HG03457 (cell line): ENCODE measurements around the gene ZFP28.

Source experiments
- ATAC-seq: cut with Tn5 transposase; IDR thresholded peaks from one replicate; pipeline ENCODE4 v1.9.1; 2021; ENCODE audit warnings: moderate number of reproducible peaks; ENCODE audit not compliant: unreplicated experiment

The ZFP28 gene

DNA sequence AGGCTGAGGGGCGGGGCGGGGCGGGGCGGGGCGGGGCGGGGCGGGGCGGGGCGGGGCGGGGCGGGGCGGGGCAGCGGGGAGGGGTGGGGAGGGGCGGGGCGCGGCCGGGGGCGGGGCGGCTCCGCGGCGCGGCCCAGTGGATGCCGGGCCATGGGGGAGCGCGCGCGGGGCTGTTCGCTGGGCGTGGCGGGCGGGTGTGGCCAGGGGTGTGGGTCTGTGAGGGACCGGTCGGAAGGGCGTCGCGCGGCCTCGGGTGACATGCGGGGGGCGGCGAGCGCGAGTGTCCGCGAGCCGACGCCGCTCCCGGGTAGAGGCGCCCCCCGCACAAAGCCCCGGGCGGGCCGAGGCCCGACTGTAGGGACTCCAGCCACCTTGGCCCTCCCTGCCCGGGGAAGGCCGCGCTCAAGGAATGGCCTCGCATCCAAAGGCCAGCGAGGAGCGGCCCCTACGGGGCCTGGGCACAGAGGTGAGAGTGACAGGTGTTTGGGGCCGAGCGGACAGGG lies at the start of gene ZFP28:
Gene ZFP28 (plus strand): TSS at position 188 of the 503 bp plus-strand sequence. CDS start 71 bp downstream, at position 259.
- no peak for ATAC-seq

DNA sequence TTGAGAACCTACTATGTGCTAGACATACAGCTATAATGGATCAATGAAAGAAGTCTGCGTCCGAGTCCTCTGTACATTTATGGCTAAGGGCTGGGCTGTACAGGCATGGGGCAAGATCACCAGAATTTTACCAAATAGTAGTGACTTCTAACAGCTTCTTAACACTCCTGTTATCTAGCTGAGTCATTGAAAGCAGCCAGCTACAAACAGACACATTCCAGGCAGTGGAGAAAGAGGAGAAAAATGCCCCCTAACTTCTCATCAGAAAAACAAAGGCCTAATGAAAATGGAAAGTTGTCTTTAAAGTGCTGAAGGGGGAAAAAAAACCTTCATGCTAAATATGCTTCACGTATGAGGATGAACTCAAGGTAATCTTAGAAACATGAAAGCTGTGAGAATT lies 47.3 kb upstream of the ZFP28 start:
- ATAC-seq = no peak

DNA sequence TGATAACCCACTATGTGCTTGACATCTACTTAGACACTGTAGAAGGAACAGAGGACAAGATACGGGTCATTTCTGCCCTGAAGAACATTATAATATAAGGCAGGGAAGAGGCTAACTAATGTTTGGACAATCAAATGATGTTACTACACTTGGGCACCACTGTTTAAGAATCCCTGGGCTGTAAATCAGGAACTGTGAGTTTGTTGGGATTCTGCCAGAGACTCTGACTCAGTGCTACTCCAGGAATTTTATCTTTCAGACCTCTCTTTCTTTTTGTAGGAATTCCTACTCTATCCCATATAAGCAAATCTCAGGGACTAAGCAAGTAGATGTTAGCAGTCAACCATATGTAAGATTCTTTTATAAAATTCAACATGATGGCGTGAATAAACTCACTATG lies 34.2 kb upstream of the ZFP28 start:
- ATAC-seq = no peak

DNA sequence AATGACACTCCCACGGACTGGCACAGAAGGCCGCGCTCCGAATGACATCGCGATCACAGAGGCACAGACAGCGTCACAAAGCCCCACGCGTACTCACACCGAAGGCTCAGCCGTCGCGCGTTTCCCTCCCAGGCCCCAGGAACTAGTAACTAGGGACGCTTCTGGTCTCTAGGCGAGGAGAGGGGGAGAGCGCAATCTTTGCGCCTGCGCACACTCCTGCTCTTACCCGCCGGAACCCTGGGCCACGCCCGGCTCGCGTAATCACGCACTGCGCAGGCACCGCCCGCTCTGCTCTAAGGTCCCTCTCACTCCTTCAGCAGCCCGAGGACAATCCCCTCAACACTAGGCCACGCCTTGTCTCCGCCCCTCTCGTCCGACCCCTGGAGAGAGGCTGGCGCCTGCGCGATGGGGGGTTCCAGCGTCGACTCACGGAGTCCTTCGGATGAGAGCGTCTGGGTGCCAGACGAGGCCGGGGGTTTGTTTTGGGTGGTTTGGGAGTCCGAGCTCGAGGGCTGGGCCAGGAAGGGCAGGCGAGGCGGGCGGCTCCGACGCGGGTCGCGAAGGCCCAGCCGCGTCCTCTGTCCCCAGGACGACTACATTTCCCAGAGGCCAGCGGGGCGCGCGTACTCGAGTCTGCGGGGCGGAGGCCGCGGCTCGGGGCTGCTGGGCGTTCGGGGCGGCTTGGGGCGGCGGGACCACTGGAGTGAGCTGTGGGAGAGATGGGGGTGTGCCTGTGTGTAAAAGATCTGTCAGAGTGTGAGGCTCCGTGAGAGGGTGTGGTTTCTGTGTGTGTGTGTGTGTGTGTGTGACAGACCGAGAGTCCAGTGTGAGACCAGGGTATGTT lies 31.1 kb upstream of the ZFP28 start, which contains the start of gene ZNF471:
Gene ZNF471 (plus strand): TSS at position 410 of the 844 bp plus-strand sequence. CDS start 3,717 bp downstream, outside the sequence.
- no peak for ATAC-seq

DNA sequence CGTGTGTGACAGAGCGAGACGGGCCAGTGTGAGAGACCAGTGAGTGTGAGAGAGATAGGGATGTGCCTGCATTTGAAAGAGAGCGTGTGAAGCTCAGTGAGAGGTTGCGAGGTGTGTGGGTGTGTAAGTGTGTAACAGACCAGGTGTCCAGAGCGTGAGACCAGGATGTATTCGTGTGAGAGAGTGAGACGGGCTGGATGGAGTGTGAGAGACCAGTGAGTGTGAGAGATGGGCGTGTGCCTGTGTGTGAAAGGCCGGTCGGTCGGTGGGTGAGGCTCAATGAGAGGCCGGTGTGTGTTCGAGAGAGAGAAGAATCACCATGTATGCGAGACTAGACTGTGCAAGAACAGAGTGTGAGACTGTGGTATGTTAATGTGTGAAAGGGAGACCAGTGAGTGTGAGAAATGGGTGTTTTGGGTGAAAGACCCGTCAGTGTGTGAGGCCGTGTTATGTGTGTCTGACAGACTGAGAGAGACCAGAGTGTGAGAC lies 30.4 kb upstream of the ZFP28 start:
- no peak for ATAC-seq

DNA sequence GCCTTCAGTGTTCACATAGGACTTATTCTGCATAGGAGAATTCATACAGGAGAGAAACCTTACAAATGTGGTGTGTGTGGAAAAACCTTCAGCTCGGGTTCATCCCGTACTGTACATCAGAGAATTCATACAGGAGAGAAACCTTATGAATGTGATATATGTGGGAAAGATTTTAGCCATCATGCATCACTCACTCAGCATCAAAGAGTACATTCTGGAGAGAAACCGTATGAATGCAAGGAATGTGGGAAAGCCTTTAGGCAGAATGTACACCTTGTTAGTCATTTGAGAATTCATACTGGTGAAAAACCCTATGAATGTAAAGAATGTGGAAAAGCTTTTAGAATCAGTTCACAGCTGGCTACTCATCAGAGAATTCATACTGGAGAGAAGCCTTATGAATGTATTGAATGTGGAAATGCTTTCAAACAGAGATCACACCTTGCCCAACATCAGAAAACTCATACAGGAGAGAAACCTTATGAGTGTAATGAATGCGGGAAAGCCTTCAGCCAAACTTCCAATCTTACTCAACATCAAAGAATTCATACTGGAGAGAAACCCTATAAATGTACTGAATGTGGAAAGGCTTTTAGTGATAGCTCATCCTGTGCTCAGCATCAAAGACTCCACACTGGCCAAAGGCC lies 13.4 kb upstream of the ZFP28 start:
- ATAC-seq = no peak

DNA sequence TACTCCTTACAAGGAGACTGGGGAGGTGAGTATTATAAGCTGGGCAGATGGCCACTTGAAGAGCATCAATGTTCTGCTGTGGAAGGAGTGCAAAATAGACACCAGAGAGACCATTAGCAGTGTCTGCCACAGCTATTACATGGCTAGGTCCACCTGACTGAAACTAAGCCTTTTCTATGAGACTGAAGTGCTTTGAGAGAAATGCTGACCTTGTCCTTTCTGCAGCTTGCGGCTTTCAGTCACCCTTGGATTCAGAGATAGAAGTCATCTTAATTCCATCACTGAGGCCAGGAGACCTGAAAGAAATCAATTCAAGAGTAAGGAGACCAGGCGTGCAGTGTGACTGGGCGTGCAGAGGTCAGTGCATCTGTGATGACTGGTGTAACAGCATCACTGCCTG lies 1.3 kb upstream of the ZFP28 start:
- ATAC-seq = no peak

DNA sequence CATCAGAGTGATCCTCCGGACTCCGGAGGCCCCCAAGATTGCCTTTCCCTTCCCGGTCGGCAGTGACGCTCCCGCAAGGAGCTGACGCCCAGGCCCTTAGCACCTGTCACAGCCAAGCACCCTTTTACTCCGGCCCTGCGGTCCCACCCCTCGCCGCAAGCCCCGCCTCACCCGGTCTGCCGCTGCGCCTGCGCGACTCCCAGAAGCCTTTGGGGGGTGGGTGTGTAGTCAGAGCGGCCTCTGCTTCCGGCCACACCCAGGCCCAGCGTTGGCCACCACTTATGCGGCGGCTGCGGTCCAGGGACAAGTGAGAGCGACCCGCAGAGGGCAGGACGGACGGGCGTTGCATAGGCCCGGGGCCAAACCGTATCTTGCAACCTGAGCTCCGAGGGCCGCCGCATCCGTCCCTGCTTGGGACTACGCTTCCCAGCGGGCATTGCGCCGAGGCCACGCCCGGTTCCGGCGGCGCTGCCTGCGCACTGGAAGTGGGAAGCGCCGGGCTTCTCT lies 441 bp upstream of the ZFP28 start:
- no peak for ATAC-seq

DNA sequence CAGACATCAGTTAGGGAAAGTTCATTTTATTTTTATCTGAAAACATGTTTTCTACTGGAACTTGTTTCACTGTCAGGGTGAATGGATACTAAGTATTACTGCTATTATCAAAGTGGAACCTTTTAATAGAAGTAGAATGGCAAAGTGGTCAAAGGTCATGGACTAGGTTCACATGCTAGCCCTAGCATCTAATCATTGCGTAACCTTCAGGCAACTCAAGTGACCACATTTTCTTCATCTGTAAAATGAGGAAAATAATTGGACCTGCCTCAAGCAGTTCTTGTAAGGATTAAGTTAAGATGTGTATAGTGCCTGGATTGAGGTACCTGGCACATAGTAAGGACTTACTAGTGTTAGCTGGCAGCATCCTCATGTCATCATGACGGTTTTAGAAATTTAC lies 5.0 kb downstream of the ZFP28 start:
- ATAC-seq = no peak

DNA sequence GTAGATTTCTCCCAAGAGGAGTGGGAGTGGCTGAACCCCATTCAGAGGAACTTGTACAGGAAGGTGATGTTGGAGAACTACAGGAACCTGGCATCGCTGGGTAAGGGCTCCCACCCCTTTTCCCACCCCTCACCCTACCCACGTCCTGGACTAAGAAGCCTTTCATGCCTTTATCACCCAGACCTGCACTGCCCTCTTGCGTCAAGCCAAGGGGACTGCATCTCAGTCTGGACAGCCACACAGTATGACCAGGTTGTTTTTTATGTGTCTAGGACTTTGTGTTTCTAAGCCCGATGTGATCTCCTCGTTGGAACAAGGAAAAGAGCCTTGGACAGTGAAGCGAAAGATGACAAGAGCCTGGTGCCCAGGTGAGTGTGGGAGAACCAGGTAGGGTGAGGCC lies 8.8 kb downstream of the ZFP28 start:
- no peak for ATAC-seq

DNA sequence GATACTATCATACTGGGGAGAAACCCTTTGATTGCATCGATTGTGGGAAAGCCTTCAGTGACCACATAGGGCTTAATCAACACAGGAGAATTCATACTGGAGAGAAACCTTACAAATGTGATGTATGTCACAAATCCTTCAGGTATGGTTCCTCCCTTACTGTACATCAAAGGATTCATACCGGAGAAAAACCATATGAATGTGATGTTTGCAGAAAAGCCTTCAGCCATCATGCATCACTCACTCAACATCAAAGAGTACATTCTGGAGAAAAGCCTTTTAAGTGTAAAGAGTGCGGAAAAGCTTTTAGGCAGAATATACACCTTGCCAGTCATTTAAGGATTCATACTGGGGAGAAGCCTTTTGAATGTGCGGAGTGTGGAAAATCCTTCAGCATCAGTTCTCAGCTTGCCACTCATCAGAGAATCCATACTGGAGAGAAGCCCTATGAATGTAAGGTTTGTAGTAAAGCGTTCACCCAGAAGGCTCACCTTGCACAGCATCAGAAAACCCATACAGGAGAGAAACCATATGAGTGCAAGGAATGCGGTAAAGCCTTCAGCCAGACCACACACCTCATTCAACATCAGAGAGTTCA lies 15.6 kb downstream of the ZFP28 start:
- no peak for ATAC-seq

DNA sequence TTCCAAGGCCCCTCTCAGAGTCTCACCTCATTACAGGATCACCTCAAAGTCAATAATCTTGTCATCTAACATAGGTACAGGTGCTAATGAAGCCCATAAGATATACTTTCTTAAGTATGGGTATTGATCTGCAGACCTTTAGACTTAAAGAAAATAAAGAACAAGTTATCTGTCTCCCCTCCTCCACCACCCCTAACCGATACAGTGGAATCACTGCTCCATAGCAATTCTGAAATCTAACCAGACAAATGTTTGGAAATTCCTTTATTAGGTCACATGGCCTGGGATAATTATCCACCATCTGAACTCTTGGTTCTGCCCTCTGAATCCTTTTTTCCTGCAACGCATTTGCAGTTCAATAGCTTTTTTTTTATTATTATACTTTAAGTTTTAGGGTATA lies 24.0 kb downstream of the ZFP28 start:
- ATAC-seq = no peak

DNA sequence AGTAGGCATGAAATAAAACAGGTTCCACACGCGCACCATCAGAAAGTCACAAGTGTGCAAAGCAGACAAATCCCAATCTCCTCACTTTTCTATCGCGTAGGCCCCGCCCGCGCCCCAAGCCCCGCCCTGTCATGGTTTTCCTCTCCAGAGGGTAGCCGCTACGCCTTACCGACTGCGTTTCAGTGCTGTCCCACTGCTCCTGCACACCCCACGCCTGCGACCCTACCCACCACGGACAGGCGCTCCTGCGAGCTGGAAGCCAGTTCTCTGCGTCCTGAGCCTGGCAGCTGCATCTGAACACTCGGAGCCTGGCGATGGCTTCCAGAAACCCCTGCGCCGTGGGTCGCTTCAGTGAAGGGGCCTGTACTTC lies 28.1 kb downstream of the ZFP28 start:
- no peak for ATAC-seq

DNA sequence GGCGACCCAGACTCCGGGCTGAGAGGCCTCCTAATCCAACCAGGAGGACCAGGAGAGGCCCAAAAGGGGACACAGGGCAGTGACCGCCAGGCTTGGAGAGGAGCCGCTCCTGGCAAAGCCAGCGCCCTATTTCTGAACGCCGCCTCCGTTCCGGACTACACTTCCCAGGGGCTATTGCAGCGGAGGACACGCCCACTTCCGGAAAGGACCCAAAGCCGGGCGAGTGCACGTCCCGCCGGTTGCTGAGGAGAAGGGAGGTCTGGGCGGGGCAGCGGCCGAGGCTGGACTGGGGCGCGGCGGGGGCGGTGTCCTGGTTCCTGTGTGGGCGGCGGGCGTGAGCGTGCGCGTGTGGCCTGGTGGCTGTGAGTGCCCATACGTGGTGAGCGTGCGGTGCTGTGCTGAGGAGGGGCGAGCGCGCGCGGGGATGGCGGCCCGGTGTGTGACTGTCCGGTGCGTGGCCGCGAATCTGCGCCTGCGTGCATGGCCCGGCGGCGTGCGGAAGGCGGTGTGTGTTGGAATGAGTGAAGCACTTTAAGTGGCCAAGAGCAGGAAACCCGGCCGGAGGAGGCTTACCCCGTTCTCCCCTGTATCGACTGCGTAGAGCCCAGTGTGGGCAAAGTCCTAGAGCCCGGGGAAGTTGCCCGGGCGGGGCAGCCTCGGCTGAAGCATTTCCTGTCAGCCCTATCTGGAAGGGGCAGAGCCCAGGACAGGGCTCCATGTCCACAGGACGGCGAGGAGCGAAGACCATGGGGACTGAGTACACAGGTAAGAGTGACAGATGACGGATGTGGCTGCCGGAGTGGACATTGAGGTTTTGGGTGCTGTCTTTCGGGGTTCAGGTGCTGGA lies 28.7 kb downstream of the ZFP28 start, which contains the start of gene ZNF470:
Gene ZNF470 (plus strand): TSS at position 195 of the 847 bp plus-strand sequence. CDS start 2,844 bp downstream, outside the sequence.
- ATAC-seq = peak; percentile 93

DNA sequence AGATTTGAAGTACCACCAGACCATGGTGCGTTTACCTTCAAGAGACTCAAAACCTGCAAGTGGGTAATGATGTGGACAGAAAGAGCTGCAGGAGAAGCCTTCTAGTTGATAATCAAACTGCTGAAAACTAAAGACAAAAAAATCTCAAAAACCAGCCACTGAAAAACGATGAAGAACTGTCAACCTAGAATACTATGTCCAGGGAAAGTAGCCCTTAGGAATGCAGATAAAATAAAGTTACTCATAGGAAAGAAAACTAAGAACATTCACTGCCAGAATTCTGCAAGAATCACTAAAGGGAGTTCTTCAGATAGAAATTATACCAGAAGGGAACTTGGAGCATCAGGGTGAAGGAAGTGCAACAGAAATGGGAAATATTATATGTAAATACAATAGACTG lies 33.8 kb downstream of the ZFP28 start:
- no peak for ATAC-seq

DNA sequence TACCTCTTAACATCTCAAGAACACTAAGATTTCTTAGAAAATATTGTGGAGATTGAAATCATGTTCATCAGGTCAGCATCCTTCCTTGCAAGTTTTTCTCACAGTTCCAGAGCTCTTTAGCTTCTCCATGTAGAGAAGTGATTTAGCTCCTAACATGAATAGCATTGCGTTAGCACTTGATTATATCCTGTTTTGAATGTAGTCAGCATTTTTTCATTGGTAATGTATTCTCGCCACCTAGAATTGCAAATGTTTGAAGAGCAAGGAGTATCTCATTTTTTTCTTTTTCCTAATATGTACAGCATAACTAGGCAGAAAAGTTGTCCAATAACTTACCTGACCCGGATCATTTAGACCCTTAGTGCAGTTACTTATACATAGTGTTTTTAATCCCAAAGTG lies 35.2 kb downstream of the ZFP28 start:
- no peak for ATAC-seq

DNA sequence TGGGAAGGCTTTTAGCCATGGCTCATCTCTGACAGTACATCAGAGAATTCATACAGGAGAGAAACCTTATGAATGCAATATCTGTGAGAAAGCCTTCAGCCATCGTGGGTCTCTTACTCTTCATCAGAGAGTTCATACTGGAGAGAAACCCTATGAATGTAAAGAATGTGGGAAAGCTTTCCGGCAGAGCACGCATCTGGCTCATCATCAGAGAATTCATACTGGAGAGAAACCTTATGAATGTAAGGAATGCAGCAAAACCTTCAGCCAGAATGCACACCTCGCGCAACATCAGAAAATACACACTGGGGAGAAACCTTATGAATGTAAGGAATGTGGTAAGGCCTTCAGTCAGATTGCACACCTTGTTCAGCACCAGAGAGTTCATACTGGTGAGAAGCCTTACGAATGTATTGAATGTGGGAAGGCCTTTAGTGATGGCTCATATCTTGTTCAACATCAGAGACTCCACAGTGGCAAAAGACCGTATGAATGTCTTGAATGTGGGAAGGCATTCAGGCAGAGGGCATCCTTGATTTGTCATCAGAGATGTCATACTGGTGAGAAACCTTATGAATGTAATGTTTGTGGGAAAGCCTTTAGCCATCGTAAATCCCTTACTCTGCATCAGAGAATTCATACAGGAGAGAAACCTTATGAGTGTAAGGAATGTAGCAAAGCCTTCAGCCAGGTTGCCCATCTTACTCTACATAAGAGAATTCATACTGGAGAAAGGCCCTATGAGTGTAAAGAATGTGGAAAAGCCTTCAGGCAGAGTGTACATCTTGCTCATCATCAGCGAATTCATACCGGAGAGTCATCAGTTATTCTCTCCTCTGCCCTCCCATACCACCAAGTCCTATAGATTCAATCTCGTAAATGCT lies 39.2 kb downstream of the ZFP28 start:
- ATAC-seq = no peak

DNA sequence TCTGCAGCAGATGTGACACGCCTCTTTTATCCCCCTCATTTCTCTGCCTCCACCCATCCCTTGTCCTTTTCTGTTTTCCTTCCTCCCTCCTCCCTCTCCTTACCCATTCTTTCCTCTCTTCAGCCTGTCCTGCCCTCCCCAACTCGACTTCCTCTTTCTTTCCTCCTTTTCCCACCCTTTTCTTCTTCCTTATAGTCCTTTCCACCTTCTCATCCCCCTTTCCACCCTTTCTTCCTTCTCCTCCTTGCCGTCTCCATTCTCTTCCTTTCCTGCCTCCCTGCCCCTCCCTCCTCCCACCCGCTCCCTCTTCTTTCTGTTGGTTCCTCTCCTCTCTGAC lies 55.7 kb downstream of the ZFP28 start:
- no peak for ATAC-seq

DNA sequence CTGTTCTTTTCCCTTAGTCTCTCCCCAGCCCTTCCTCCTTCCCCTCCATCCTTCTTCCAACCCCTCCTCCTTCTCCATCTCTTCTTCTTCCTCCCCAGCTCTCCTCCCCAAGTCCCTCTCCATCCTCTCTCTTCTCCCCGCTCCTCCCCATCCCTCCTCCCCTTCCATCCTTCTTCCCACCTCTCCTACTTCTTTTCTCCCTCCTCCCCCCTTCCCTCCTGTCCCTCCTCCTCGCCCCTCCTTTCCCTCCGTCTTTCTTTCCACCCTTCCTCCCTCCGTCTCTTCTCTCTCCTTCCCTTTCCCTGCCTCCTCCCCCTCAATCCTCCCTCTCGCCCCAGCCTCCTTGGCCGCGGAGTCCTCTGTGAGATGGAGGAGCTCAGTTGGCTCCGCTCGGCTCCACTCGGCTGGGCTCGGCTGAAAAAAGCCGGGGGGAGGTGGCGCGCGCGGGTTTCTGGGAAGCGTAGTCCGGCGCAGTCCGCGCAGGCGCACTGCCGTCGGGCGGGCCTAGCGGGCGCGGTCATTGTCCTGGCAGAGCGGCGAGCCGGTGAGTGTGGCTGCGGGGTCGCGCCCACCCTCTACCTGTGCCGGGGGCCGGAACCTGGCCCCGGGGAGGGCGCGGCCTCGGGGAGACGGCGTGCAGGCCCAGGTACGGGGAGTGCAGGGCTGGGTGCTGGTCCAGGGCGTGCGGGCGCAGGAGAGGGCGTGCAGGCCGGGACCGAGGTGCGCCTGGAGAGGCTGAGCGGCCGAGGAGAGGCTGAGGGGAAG lies 56.2 kb downstream of the ZFP28 start, which contains the start of gene ZNF71:
Gene ZNF71 (plus strand): TSS at position 520 of the 765 bp plus-strand sequence. CDS start 6,257 bp downstream, outside the sequence.
- ATAC-seq = peak; percentile 88
